K562 (cell line): ENCODE results near the gene PCDHB14. TPM values are rescaled to one million over a fixed set of nuclear protein-coding genes. Genes with fewer than 3 reads are reported as not detected.
"Not testable (repeated sequence)": the region's sequence is repeated elsewhere in the genome, so short reads cannot be mapped to it uniquely, and the experiment has no call there.

ENCODE experiments used
- ATAC-seq: fragments of 200-7000 bp; cut with Tn5 transposase; 3 replicates; pipeline ENCODE4 v1.9.1; 2020; ENCODE audit warnings: moderate library complexity
- BruUV-seq: library from RNA; stranded (reverse); fragments of 400-500 nt; replicated peaks from 2 replicates; lab custom pipeline; 2021; lab: Mats Ljungman, UMichigan
- CTCF ChIA-PET: fragments of 300-600 bp; formaldehyde crosslinking; extraction: SDS; loops from one replicate; lab custom pipeline; 2021; ENCODE audit warnings: low intra/inter-chr PET ratio; lab: Yijun Ruan, JAX
- POLR2A ChIA-PET: fragments of 300-600, 350-650 bp; sonication (Branson Sonifier 250); formaldehyde crosslinking; extraction: SDS; loops from one replicate; lab custom pipeline; 2021; ENCODE audit warnings: antibody characterized with exemption, inconsistent platforms; lab: Yijun Ruan, JAX
- DNase-seq, 4 experiments: peaks; one replicate each; pipeline versions ENCODE4 v3.0.0 to v3.0.0-alpha.2; 2011 to 2018; ENCODE audit warnings: low spot score in 3 of 4, mixed read lengths in 3 of 4; ENCODE audit errors: extremely low read depth in 1 of 4
- FAIRE-seq: peaks from 2 replicates; lab custom pipeline; 2011; peaks lifted over from hg19 to GRCh38; lab: Jason Lieb, UNC
- H2AFZ ChIP-seq: 2 replicates; pipeline ENCODE4 v1.6.0; 2011; ENCODE audit warnings: low read depth, low read length, control low read depth, inconsistent platforms
- H3K27ac ChIP-seq: fragments of 200-600 bp; 3 replicates; pipeline ENCODE4 v1.8.0; 2011; ENCODE audit warnings: low read depth, mild to moderate bottlenecking, control low read depth, inconsistent platforms, low read length, moderate library complexity, mixed read lengths; ENCODE audit errors: extremely low read depth
- H3K27me3 ChIP-seq, 2 experiments: fragments of 300-600 bp in 1 of 2; 2 replicates in 1 of 2; 3 replicates in 1 of 2; pipeline versions ENCODE4 v1.6.0 to v1.8.0; 2011; ENCODE audit warnings: inconsistent platforms in 2 of 2, low read length in 2 of 2, mild to moderate bottlenecking in 1 of 2, mixed read lengths in 1 of 2, moderate library complexity in 1 of 2; ENCODE audit not compliant: control insufficient read depth in 2 of 2, insufficient read depth in 2 of 2
- H3K36me3 ChIP-seq: fragments of 300-600 bp; 3 replicates; pipeline ENCODE4 v1.8.0; 2011; ENCODE audit warnings: mild to moderate bottlenecking, low read length, inconsistent platforms; ENCODE audit not compliant: control insufficient read depth, insufficient read depth
- H3K4me1 ChIP-seq, 2 experiments: fragments of 200-600 bp in 1 of 2; replicated peaks in 1 of 2; 2 replicates in 1 of 2; 3 replicates in 1 of 2; pipeline versions ENCODE4 v1.5.1 to v1.8.0; 2011; ENCODE audit warnings: inconsistent platforms in 2 of 2, low read length in 2 of 2, mild to moderate bottlenecking in 1 of 2, mixed read lengths in 1 of 2, moderate library complexity in 1 of 2; ENCODE audit not compliant: control insufficient read depth in 2 of 2, insufficient read depth in 2 of 2
- H3K4me2 ChIP-seq: 2 replicates; pipeline ENCODE4 v1.6.1; 2011; ENCODE audit warnings: low read length, control low read depth, inconsistent platforms, mixed read lengths; ENCODE audit not compliant: insufficient read depth
- H3K4me3 ChIP-seq: fragments of 200-600 bp; sonication (generic), shearing (Covaris generic); 2 replicates; pipeline ENCODE4 v1.5.1; 2016; ENCODE audit warnings: control low read depth, inconsistent platforms
- H3K79me2 ChIP-seq: fragments of 200-600 bp; 3 replicates; pipeline ENCODE4 v1.8.0; 2011; ENCODE audit warnings: low read length, inconsistent platforms; ENCODE audit not compliant: control insufficient read depth, insufficient read depth
- H3K9ac ChIP-seq, 2 experiments: 2 replicates each; pipeline versions ENCODE4 v1.6.0 to v1.6.1; 2011; ENCODE audit warnings: low read depth in 2 of 2, low read length in 2 of 2, control low read depth in 1 of 2, inconsistent platforms in 1 of 2, mild to moderate bottlenecking in 1 of 2, mixed read lengths in 1 of 2; ENCODE audit not compliant: insufficient read depth in 1 of 2
- H3K9me1 ChIP-seq: one replicate; pipeline ENCODE4 v1.6.0; 2011; ENCODE audit warnings: inconsistent platforms, mild to moderate bottlenecking, low read length, moderate library complexity; ENCODE audit not compliant: control insufficient read depth, insufficient read depth
- H3K9me3 ChIP-seq: replicated peaks from 2 replicates; pipeline ENCODE4 v1.5.1; 2011; ENCODE audit warnings: low read depth, low read length, inconsistent platforms; ENCODE audit not compliant: control insufficient read depth, insufficient read depth
- H4K20me1 ChIP-seq: replicated peaks from 2 replicates; pipeline ENCODE4 v1.6.1; 2011; ENCODE audit warnings: low read length, inconsistent platforms, mixed read lengths; ENCODE audit not compliant: control insufficient read depth, insufficient read depth
- HBP1 ChIP-seq: fragments of 450-650 bp; formaldehyde crosslinking; IDR thresholded peaks from 2 replicates; pipeline ENCODE4 v1.4.0; 2022; ENCODE audit warnings: missing genetic modification characterization
- WGBS: fragments of 100-300 bp; shearing (Covaris generic); methylation state at CpG from one replicate; pipeline ENCODE4 v1.1.6; 2016; ENCODE audit warnings: low coverage, mixed read lengths; ENCODE audit not compliant: insufficient coverage; ENCODE audit errors: missing lambda C conversion rate; 5-methylcytosine and 5-hydroxymethylcytosine counted together
- in situ Hi-C: fragments of 300-500 bp; cut with MboI; formaldehyde crosslinking; loops from 4 replicates; pipeline ENCODE4 v1.15.0; 2018; ENCODE audit warnings: inconsistent platforms, mixed read lengths
- intact Hi-C: fragments of 100-400 bp; cut with micrococcal nuclease; formaldehyde crosslinking; loops from 2 replicates; pipeline ENCODE4 v1.14.2; 2022
- polyA plus RNA-seq, 8 experiments: library from polyadenylated mRNA; depleted of rRNA in 4 of 8; stranded (reverse) in 5 of 8; unstranded in 3 of 8; fragments of >200 nt; fragmentation: Nextera tagmentation in 2 of 8; fragmentation: Illumina TruSeq in 1 of 8; extraction: Ambion mirVana in 2 of 8; extraction: Trizol in 1 of 8; gene quantifications; 2 replicates each; pipeline versions ENCODE4 v1.2.1 to v1.2.3, GENCODE V29; 2011 to 2014; ENCODE audit warnings: inconsistent platforms in 1 of 8, missing spikeins in 1 of 8
- total RNA-seq, 7 experiments: library from RNA; depleted of rRNA in 6 of 7; stranded (reverse); fragments of >200 nt in 6 of 7; fragmentation: Illumina TruSeq in 2 of 7; extraction: Trizol in 2 of 7; gene quantifications; 2 replicates each; pipeline versions ENCODE4 v1.2.1 to v1.2.3, GENCODE V29; 2011 to 2021; ENCODE audit warnings: low replicate concordance in 1 of 7

Gene PCDHB14
- total and polyA plus RNA-seq, 9 of the 15 experiments (the other 6 are each of a cell fraction or from before 2014, with no cell fraction given) = not detected

GRCh38 chr5:141192110-141192725, 30.9 kb upstream of the PCDHB14 start, which contains the start of gene PCDHB10 (continued):
- TF ChIP-seq HBP1 (CRISPR knock-in tag) = no peak

GRCh38 chr5:141194332-141194731, 28.8 kb upstream of the PCDHB14 start:
- in situ Hi-C loops, CTCF ChIA-PET, H3K36me3 ChIP-seq, H3K9me3 ChIP-seq, H3K27ac ChIP-seq, DNase-seq, H3K4me2 ChIP-seq, POLR2A ChIA-PET, H3K79me2 ChIP-seq, H3K9ac ChIP-seq, BruUV-seq, H3K4me3 ChIP-seq, H3K4me1 ChIP-seq, ATAC-seq, H4K20me1 ChIP-seq, intact Hi-C loops, FAIRE-seq, H2AFZ ChIP-seq, H3K9me1 ChIP-seq, H3K27me3 ChIP-seq: not testable (repeated sequence)
- 13% methylated on average over 3 of the region's 37 CpGs for WGBS
